Muscle of arm (tissue), 12 donors: Measurements from ENCODE around the gene ILF3. TPM values are rescaled to one million over a fixed set of nuclear protein-coding genes. Genes with fewer than 3 reads are reported as not detected.
"Not testable (repeated sequence)": the region's sequence is repeated elsewhere in the genome, so short reads cannot be mapped to it uniquely, and the experiment has no call there.

Source experiments
- DNase-seq: peaks from one replicate; pipeline ENCODE4 v3.0.0-alpha.2; 2013
- polyA plus RNA-seq, 12 donors: library from polyadenylated mRNA; unstranded; fragments of 120-200 nt; gene quantifications; one replicate each; pipeline ENCODE4 v1.2.1, GENCODE V29; 2013; ENCODE audit not compliant: insufficient read length in 12 of 12

ILF3 gene
- polyA plus RNA-seq, 12 donors = 134 to 868 (median 154) TPM

DNA sequence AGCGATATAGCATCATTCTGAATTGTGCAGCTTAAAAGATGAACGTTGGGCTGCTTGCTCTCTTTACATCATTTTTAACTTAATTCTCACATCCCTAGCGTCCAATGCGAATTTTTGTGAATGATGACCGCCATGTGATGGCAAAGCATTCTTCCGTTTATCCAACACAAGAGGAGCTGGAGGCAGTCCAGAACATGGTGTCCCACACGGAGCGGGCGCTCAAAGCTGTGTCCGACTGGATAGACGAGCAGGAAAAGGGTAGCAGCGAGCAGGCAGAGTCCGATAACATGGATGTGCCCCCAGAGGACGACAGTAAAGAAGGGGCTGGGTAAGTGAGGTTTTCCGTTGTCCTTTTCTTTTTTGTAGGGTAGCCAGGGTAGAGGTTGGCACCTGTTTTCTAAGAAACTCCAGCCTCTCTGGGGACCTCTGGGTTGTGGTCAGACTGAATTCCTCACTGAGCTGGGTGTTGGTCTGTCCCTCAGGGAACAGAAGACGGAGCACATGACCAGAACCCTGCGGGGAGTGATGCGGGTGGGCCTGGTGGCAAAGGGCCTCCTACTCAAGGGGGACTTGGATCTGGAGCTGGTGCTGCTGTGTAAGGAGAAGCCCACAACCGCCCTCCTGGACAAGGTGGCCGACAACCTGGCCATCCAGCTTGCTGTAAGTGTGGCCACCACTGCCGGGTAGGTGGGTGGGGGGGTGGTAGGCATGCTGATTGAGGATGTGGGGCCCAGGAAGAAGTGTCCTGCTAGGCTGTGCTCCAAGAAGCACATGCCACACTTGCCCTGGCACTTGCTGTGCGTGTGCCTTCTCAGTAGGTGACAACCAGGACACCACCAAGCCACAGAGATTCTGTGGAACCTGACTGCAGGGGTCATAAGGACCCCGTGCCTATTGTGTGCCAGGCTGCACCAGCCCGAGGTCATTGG is 17.0 kb downstream of the ILF3 start:
- DNase-seq = no peak

DNA sequence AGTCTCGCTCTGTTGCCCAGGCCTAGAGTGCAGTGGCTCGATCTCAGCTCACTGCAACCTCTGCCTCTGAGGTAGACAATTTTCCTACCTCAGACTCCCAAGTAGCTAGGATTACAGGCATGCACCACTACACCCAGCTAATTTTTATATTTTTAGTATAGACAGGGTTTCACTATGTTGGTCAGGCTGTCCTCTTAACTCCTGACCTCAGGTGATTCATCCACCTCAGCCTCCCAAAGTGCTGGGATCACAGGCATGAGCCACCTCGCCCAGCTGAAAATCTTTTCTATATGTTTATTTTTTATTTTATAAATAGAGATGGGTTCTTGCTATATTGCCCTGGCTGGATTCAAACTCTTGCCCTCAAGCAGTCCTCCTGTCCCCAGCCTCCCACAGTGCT is 17.8 kb downstream of the ILF3 start:
- DNase-seq = not testable (repeated sequence)

DNA sequence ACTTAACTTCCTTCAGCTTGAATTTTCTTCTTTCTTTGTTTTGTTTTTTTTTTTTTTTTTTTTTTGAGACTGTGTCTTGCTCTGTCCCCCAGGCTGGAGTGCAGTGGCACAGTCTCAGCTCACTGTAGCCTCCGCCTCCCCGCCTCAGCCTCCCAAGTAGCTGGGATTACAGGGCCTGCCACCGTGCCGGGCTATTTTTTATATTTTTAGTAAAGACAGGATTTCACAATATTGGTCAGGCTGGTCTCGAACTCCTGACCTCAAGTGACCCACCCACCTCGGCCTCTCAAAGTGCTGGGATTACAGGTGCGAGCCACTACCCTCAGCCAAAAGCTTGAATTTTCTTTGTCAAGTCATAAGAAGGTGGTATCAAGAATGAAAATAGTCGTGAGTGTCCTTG is 21.1 kb downstream of the ILF3 start:
- DNase-seq = not testable (repeated sequence)

DNA sequence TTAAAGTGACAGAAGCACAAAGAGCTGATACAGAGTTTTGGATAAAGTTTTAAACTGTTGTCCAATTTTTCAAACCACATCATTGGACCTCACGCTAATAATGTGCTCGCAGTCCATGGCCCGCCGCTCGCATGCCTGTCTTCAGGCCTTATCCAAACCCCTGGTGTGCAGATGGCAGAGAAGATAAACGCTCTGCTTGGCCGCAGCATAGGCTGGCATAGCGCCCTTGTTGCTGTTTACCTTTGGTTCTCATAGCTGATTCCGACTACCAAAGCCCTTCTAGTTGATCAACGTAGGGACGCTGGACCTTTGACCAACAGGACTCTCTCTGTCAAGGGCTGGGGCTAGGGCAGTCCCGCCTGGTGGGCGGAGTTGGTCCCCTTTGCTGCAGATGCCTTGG is 23.6 kb downstream of the ILF3 start:
- DNase-seq = no peak

DNA sequence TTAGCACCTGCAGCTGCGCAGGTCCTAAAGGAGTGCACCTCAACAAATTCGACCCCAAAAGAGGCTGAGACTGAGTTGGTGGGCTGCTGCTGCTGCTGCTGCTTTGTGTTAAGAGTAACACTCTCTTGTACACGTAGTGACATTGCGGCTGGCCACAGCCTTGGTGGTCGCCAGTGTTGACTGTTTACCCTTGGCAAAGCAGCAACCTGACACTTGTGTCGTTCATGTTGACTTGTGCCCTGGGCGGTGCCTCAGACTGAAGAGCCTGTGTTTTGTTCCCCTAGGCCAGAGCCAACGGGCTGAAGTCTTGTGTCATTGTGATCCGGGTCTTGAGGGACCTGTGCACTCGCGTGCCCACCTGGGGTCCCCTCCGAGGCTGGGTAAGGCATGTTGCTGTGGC is 24.7 kb downstream of the ILF3 start:
- no peak for DNase-seq

DNA sequence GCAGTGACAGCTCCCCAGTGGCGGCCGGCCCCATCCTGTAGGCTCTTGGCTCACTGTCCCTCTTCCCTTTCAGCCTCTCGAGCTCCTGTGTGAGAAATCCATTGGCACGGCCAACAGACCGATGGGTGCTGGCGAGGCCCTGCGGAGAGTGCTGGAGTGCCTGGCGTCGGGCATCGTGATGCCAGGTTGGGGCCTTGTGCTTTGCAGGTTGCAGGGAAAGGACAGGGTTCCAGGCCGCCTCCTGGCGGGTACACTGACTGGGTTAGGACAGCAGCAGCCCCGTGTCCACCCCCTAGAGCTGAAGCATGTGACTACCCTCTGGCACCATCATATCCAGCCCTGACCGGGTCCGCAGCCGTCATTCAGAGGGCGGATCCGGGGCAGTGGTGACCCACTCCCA is 25.6 kb downstream of the ILF3 start:
- DNase-seq = no peak

DNA sequence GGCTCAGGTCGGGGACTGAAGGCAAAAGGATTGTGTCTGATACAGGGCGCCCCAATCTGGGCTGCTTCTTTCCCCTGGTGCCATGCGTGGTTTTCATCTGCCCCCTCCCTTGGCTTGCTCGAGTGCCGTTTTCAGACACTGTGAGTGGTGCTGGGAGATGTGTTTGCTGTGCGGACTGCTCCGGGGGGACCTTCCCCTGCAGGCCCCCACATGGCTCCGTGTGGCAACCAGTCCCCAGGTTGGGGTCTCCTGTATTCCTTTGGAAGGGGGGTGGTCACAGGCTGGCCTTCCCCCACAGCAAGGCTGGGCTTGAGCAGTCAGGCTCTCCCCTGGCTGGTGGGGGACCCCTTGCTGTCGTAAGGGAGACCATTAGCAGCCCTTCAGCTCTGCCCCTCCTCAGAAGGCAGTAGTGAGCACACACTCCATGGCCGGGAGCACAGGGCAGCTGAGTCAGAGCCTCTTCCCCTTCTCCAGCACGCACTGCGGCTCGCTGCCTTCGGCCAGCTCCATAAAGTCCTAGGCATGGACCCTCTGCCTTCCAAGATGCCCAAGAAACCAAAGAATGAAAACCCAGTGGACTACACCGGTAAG is 26.5 kb downstream of the ILF3 start:
- DNase-seq = no peak

DNA sequence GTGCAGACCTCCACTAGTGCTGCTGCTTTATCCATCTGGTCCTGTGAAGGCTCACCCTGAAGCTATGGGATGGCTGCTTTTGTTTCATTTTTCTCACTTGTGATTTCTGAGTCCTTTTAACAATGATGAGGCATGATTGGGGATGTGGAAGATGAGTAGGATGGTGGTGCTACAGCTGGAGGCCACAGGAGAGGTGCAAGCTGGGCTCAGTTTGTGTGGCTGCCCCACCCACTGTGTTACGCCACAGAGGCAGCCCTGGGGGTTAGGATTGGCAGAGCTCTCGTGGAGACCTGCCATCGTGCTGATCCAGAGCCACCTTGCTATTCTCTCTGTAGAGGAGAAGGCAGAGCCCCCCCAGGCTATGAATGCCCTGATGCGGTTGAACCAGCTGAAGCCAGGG is 27.5 kb downstream of the ILF3 start:
- no peak for DNase-seq

DNA sequence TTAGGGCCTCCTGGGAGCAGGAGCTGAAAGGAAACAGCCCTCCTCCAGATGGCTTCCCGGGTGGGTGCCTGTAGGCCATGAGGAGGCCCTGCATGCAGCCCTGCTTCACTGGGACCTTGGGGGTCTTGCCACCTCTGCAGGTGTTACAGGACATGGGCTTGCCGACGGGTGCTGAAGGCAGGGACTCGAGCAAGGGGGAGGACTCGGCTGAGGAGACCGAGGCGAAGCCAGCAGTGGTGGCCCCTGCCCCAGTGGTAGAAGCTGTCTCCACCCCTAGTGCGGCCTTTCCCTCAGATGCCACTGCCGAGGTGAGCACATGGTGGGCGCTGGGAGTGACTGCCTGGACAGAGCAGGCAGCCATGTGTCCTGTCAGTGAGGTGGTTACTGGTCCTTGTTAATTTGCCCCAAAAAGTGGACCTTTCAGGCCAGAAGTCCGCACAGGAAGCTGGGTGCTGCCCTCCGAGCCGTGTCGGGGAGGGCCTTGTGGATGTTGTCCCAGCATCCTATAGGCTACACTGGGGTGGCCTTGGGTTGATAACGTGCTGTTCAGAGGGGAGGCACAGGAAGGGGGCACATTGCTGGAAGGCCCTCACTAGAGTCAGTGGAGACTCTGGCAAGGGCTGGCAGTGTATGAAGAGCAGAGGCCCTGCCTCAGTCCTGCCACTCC is 28.4 kb downstream of the ILF3 start:
- DNase-seq = no peak

DNA sequence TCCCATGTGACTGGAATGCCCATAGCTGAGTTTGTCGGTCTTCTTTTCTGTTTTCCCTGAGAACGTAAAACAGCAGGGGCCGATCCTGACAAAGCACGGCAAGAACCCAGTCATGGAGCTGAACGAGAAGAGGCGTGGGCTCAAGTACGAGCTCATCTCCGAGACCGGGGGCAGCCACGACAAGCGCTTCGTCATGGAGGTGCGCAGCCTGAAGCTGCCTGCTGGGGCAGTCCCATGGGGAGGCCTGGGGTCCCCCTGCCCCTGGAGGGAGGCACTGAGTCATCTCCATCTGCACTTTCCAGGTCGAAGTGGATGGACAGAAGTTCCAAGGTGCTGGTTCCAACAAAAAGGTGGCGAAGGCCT is 28.9 kb downstream of the ILF3 start:
- no peak for DNase-seq

DNA sequence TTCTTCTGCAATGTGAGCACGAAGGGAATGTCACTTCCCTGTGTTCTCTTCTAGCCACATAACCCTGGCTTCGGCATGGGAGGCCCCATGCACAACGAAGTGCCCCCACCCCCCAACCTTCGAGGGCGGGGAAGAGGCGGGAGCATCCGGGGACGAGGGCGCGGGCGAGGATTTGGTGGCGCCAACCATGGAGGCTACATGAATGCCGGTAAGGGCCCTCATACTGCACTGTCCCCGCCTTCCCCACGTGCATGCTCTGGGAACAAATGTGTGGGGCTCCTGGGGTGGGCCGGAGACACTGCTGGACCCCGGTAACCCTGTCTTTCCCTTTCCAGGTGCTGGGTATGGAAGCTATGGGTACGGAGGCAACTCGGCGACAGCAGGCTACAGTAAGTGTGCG is 29.4 kb downstream of the ILF3 start:
- DNase-seq = no peak

DNA sequence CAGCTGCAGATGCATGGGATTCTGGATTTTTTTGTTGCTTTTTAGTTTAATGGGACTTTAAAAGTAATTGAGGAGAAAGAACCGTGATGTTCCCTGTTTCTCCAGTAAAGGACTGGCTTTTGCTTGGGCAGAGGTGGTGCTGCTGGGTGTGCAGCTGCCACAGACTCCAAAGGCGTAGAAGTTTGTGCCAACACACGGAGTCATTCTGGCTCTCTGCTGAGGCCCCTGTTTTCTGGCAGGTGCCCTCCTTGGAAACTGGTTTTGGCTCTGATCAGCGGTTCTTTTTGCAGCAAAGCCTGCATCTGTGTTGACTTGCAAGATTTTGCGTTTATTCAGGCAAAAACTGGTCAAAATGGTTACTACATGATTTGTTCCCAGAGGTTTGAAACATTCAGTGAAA is 31.1 kb downstream of the ILF3 start:
- no peak for DNase-seq

DNA sequence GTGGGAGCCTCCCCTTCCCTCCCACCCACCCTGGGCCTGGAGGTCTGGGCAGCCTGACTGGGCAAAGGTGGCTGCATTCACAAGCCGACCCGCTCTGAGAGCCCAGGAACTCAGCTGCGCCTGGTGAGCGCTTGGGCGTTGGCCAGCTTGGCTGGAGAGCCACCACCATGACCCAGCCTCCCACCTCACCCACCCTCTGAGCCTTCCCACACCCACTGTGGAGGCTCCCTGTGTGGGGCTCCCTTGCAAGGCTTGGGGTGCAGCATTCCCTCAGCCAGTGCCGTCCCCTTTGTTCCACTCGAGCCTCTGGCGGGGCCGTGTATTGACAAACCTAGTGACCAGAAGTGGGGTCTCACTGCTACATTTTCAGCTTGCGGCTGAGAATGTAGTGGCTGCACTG is 32.0 kb downstream of the ILF3 start:
- DNase-seq = no peak

DNA sequence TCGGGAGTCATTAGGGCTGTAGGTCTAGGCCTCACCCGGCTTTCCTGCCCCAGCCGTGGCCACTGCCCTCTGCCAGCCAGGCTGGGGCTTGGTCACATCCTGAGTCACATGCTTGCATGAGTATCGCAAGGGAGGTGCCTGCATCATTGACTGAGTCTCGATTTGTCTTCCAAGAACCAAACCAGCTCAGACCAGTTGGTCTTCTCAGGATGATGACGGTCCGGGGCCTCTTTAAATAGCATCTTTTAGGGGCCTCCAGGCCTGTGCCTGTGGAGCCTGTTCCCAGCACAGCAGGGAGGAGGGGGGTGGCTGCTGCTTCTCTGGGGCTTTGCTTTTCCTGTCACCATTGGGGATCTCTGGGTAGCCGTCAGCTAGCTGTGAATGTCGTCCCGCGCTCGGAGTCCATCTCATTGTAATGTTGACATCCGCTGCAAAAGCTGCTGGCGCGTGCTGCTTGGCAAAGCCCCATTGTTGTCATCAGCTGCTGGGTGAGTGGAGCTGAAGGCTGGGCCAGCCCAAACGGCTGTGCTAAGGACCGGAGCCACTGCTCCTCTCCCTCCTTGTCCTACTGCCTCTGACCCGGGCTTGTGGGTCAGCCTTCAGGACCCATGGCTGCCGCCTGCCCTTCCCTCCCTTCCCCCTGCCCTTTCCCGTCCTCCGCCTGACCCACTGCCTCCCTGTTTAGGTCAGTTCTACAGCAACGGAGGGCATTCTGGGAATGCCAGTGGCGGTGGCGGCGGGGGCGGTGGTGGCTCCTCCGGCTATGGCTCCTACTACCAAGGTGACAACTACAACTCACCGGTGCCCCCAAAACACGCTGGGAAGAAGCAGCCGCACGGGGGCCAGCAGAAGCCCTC is 32.7 kb downstream of the ILF3 start:
- DNase-seq = no peak

DNA sequence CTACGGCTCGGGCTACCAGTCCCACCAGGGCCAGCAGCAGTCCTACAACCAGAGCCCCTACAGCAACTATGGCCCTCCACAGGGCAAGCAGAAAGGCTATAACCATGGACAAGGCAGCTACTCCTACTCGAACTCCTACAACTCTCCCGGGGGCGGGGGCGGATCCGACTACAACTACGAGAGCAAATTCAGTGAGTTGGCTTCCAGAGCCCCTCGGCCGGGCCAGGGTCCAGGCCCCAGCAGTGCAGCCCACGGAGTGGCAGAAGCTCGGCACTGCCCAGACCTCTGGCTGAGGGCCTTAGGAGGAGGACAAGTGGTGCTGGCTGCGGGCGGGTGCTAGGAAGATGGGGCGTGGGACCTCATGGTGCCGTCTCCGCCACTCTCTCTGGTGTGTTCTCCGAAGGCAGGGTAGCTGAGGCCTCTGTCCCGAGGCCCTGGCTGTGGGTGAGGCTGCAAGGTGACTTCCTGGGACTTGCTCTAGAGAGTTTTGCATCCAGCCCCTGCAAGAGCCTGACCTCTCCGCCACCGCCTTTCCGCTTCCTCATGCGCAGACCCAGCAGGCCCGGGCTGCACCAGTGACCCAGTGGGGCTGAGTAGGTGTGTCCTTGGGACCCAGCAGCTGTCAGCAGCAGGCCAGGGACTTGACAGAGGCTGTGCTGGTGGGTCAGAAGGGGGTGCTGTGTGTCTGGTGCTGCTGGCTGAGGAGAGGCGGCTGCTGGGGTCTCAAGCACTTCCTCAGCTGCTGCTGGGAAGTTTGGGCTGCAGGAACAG is 33.6 kb downstream of the ILF3 start:
- no peak for DNase-seq

DNA sequence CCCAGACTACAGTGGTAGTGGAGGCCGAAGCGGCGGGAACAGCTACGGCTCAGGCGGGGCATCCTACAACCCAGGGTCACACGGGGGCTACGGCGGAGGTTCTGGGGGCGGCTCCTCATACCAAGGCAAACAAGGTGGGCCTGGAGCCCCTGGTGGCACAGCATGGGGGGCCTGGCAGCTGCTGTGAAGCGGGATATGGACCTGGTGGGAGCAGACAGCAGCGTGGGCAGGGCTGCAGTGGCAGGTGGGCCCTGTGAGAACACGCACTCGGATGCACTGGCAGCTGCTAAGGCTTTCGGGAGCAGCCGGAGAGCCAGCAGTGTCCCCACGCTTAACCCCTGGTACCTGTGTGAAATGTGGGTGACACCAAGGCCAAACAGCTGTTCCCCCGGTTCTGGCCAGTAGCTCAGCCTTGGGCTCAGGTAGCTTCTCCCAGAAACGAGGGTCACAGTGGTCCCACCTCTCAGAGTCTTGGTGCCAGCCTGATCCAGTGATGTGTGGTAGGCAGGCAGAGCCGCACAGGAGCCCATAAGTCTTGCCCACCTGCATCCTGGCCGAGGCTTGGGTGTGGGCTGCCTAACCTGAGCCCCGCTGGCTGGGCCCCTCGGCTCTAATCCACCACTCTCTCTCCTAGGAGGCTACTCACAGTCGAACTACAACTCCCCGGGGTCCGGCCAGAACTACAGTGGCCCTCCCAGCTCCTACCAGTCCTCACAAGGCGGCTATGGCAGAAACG is 34.6 kb downstream of the ILF3 start:
- DNase-seq = no peak

DNA sequence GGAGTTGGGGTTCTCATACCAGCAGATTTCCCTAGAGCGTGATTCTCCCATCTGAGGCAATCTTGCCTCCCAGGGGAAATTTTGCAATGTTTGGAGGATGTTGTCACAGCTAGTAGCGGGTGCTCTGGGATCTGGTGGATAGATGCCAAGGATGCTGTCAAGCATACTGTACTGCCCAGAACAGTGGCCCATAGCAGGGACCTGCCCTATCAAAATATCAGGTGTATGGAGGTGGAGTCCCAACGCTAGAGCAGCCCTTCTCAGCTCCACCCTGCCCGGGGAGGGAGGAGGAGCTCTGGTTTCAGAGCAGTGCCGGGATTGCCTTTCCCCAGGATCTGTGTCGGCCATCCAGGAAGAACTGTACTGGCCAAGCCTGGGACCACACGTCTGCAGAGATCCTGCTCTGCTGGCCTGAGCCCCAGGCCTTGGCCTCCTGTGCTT is 36.2 kb downstream of the ILF3 start:
- no peak for DNase-seq

DNA sequence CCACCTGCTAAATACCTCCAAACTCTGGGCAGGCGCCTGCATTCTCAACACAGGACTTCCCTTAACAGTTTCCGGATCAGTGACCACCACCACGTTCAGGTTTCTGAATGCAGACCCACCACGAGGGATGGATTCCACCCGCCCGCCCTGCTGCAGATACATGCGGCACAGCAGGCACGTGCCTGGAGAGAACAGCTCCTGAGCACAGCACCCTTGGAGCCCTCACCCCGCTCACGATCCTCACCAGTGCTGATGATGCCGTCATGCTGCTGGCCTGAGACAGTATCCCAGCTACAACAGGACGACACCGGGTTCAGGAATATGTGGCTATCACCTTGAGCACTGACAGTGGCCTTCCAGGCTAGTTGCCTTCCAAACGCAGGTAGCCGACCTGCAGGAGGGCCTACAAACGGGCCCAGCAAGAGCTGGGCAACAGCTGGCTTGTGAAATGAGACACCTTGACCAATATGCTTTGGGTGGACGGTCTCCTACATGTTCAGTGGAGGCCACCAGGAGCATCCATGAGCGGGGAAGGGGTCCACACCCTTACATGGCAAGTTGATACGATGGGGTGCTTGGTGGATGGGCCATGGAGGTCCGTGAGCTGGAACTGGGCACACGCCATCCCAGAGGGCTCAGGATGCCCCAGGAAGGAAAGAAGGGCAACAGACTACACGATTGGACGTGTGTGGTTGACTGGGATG is 37.2 kb downstream of the ILF3 start:
- DNase-seq = no peak

DNA sequence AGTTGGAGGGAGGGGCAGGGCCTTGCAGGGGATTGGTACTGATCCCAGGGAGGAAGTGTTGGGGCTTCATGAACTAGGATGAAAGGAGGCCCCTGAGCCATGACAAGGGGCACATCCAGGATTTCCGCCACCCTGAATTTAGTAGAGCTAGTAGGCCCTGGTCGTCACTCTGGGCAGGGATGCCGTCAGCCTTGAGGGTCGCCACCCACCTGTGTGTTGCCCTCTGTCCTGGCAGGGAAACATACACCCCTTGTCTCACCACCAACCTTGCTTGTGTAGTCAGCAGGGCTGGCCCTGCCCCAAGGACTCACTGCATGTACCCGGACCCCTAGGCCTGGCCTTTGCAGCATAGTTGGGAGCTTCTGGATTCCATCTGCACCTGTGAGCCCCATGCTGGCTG is 37.7 kb downstream of the ILF3 start:
- DNase-seq = no peak
